Nucleus accumbens (tissue), 56 donors: ENCODE results near the gene DNM1.

Experiments used
- DNase-seq, 56 donors: peaks; one replicate each; lab custom pipeline; 2025; lab: John Stamatoyannopoulos, UW

The DNM1 gene

DNA sequence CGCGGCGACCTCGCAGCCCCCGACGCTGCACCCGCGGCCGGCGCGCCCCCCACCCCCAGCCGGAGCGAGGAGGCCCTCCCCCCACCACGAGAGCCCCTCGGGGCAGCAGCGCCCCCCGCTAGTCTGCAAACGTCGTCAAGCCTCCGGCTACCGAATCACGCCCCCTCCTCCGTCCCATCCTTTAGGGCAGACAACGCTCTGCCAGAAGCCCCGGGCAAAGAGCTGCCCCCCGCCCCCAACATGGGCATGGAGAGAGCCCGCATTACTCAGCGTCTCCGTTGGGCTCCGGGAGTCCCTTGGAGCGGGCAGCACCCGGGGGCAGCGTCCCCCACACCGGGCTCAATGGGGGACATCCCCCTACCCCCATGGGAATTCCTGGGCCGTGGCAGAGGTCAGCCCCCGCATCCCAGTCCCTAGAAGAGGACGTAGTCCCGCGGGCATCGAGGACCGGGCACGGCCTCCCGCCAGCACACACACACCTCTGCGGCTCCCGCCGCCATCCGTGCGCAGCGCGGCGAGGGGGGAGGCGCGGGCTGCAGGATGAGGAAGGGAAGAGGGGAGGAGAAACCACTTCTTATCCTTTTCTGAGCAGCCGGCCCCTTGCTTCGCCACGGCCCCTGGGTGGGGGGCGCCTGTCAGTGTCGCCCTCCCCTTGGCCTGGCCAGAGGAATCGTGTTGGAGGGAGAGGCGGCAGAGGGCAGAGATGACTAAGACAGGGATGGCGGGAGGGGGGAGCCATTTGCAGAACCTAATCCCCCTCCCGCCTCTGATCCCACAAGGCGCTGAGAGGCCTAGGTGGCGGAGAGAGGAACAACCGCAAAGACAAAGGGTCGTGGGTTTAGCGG is 750 bp downstream of the DNM1 start:
- DNase-seq, result peak in 18 of 56 donors; percentile 8 to 65 (median 35)

DNA sequence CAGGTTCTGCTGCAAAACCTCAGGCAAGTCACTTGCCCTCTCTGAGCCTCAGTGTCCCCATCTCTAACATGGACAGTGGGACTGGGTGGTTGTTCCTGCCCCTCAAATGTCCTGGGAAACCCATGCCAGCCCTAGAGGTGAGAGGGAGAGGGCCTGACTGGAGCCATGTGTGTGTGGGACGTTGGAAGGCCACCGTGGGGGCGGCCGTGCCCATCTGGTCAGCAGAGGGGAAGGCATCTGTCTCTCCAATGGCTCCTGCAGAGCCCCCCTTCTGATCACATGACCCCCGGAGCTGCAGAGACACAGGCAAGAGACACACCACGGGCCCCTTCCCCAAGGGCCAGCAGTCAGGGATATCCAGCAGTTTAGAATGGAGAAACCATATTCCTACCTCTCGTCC is 1.7 kb downstream of the DNM1 start:
- DNase-seq, result no peak

DNA sequence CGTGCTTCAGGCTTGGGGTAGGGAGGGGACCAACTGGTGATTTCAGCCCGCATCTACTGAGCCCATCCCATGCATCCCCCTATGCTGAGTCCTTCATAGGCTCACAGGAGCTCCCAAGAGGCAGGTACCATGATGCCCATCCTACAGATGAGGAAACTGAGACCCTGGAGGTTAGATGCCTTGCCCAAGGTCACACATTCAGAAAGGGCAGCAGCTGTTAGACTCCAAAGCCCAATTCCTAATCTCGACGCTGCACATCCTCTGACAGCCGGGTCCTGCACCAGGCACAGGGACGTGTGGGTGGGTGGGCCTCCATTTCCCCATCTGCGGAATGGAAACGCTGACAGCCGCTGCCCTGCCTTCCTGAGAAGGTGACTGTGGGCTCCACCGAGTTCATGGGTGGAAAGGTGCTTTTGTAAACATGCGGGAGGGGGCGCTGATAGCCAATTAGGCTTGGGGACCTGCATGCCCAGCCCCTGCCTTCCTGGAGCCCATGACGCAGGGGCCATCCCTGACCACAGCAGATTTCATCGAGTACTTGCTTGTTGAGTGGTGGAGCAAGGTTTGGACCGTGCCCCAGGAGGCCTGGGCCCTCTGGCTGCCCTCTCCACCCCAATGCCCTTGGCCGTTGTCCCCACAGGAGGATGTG is 2.2 kb downstream of the DNM1 start:
- DNase-seq, result no peak

DNA sequence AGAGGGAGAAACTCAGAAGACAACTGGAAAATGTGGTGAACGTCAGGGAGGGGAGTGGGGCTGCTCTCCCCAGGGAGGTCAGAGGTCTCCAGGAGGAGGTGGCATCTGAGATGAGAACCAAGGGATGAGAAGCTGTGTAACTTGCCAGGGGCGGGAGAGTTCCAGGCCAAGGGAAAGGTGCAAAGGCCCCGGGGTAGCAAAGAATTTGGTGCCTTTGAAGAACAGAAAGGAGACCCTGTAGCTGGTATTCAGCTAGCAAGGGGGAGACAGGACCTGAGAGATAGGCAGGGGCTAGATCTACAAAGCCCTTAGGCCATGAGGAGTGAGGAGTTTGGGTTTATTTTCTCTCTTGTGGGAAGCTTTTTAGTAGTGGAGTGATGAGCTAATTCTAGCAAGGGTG is 3.3 kb downstream of the DNM1 start:
- DNase-seq, result no peak

DNA sequence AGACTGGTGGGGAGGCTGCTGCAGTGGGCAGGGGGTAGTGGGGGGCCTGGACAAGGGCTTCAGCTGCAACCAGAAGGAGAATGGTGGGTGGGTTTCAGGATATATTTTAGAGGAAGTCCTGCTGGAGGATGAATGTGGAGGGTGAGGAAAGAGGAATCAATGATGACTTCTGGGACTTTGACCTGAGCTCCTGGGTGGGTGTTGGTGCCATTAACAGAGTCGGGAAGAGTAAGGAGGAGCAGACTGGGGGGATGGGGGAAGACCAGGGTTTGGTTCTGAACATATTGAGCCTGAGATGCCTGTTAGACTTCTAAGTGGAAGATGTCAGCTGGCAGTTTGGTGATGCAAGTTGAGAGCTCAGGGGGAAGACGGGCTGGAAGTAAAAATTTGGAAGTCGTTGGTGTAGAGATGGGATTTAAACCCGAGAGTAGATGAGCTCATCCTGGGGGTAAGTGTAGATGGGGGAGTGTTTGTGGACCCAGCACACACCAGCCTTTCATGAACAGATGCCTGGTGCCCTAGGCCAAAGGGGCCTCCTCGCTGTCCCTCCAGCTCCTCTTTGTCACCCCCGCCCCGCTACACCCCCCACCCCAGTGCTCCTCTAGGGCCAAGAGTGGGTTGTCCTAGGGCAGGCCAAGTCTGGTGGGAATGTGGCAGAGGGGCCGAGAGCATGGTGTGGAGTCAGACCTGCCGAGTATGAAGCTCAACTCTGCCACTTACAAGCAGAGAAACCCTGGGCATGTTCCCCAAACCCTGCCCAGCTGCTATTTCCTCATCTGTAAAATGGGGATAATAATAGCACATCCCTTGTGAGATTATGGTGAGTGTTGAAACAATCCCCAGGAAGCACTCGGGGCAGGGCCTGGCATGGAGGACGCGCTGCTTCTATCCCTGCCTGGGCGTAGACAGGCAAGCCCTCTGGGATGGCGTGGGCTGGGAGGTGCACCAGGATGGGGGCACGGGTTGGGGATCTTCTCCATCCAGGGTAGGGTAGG is 4.0 kb downstream of the DNM1 start:
- DNase-seq, result no peak

DNA sequence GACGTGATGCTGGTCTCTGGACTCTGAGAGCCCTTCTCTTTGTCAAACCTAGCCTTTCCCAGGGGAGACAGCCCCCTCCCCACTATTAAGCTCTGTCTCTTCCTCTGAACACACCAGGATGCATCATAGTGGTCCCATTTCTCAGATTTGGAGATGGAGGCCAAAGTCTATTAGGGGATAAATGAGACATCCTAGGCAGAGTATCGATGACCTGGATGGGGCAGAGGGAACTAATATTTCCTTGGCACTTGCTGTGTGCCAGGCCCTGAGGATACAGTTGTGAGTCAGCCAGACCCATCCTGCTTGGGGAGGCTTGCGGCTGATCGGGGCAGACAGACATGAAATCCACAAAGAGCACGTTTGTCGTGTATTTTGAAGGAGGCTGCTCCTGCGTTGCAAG is 5.2 kb downstream of the DNM1 start:
- DNase-seq, result no peak

DNA sequence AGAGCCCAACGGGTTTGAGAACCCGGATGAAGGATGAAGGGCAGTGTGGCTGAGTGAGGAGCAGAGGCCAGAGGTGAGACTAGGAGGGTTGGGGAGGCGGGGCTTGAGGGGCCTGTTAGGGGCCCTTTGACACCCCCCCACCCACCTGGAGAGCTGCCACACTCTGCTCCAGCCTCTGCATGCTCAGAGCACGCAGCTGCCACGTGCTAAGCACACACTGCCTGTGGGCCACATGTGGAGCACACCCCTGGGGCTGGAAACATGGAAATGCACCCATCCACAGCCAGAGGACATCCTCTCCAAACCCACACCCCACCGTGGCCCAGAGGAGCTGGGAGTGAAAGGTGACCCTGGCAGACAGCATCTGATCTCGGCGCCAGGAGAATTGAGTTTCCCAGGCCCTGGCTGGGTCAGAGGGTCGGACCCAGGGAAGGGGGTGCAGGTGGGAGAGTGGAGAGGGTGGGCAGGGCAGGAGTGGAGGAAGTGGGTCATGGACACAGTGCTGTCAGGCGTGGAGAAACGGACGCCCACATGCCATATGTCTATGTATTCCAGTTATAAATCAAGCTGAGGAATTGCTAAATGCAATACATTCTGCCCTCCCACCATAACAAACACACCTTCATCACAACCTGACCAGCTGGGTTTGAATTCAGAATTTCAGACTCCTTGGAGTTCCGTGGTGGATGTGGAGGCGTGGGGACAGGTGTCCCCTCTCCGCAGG is 5.9 kb downstream of the DNM1 start:
- no peak for DNase-seq

DNA sequence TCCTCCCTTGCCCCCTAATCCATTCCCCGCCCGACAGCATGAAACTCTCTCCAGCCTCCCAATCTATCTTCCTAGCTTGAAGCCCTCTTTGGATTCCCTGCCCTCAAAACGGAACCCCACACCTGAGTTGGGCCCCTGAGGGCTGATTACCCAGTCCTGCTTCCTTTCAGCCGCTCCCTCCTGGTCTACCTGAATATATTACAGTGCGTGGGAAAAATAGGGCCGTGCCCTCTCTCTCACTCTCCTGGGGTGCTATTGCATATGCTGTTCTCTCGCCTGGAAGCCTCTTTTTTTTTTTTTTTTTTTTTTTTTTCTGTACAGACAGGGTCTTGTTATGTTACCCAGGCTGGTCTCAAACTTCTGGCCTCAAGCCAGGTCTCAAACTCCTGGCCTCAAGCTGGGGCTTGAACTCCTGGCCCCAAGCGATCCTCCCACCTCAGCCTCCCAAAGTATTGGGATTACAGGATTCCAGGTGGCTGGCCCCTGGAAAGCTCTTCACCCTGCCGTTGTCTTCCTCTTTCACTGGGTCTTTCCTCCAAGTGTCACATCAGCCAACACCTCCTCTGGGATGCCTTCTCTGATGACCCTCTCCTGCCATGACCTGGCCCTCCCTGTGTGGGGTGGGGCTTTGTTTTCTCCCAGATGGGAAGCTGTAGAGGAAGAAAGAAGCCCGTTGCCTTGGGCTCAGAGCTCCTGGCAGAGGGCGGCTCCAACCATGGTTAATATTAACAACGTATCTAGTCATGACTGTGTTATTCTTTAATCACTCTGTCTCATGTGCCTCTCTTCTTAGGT is 8.2 kb downstream of the DNM1 start:
- DNase-seq, result no peak

DNA sequence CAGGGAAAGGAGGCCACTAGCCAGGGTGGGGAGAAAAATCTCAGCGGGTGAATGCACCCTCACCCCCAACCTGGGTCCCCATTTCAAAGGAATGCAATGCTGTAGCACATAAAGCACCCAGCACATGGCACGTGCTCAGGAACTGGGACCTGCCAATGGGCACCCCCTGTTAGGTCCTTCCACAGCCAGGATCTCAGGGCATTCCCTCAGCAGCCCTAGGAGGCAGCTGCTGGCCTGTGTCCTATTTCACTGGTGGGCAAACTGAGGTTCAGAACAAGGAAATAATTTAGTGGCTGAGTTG is 8.8 kb downstream of the DNM1 start:
- no peak for DNase-seq

DNA sequence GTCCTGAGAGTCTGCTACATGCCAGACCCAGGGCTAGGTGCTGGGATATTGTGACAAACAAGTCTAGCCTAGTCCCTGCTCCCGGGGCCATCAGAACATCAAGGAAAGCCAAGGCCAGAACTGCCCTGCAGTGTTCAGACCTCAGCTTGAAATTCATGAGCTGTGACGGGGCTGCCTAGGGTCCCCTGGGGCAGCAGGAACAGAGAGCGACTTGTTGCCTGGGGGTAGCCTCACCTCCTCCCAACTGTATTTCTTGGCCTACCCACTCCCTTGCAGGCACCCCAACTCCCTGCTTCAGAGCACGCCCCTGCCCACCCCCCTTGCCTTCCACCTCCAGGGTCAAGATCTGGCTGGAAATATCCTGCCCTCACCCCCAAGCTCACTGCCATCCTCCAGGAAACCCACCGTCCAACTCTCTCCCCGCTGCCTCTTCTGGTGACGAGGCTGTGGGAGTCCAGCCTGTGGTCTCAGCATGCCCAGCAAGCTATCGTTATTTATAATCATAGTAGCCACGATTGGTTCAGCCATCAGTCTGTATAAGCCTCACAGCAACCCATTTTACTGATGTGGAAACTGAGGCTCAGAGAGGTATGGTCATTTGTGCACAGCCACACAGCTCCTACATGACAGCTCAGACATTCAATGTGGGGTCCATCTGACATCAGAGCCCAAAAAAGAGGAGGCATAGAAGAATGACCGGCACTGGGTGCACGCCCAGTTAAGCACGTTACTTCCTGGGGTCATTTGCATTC is 10.7 kb downstream of the DNM1 start:
- DNase-seq, result no peak

DNA sequence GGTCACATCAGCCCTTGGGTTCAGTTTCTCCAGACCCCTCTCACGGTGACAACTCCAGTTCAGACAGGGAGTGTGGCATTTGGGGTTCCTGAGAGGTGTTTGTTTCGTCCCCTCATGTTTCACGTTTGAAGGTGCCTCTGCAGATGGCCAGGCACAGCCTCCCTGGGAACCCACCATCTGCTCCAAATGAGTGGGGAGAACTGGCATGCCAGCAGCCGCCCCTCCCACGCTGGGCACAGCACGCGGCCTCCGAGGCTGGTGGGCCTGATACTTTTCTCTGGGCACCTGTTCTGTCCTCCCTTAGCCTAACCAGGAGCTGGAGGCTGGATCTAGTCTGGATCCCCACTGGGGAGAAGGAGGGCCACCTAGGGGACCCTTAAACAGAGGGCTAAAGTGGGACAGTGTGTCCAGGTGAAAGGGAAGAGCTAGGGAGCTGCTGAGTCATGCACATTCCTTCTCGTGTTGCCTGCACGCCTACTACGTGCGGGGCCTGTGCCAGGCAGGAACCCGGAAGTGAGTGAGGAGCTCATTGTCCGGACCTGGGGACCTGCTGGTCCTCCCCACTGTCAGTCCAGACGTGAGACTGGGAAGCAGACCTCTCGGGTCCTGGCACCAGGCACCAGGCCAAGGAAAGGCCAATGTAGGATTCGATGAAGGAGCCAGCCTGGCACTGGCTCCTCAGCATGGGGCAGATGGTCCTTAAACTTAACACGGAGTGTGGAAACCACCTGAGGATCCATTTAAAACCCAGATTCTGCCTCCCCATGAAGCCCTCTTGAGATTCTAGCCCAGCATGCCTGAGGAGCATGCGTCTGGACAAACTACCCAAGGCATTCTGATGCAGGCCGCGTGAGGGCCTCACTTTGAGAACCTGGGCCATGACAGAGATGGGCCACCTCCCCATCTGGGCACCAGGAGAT is 11.7 kb downstream of the DNM1 start:
- DNase-seq, result no peak

DNA sequence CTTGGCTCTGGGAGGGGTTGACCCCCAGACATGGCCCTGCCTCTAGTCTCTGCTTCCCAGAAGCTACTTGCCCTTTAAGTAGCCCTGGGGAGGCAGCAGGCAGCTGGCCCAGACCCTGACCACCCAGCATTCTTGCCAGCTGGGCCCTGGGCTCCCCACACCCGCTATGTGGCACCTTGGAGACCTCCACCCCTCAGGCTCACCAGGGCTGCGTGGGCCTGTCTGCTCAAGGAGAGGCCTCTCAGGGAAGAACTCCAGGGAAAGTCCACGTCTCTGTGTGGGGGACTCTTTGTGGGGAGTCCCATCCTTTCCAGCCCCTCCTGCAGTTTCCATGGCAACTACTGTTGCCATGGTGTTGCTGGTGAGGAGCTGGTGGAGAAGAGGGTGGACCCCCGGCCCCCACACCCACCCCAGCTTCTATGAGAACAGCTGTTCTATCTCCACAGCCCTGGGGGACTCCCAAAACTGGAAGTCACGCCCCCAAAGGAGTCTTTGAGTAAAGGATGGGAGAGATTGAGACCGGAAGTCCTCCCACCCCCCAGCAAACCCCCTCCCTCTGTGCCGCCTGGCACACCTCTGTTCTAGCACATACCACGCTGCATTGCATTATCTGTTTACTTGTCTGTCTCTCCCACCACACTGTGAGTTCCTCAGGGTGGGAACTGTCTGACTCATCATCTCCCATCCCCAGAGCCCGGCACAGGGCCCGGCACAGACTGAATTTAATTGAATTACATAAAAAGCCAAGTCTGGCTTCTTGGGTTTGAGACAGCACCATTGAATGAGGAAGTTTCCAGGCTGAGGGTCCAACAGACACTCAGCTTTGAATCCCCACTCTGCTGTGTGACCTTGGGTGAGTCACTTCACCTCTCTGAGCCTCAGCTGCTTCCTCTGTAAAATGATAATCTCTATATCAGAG is 12.6 kb downstream of the DNM1 start:
- DNase-seq, result peak in 33 of 56 donors; percentile 19 to 86 (median 52)

DNA sequence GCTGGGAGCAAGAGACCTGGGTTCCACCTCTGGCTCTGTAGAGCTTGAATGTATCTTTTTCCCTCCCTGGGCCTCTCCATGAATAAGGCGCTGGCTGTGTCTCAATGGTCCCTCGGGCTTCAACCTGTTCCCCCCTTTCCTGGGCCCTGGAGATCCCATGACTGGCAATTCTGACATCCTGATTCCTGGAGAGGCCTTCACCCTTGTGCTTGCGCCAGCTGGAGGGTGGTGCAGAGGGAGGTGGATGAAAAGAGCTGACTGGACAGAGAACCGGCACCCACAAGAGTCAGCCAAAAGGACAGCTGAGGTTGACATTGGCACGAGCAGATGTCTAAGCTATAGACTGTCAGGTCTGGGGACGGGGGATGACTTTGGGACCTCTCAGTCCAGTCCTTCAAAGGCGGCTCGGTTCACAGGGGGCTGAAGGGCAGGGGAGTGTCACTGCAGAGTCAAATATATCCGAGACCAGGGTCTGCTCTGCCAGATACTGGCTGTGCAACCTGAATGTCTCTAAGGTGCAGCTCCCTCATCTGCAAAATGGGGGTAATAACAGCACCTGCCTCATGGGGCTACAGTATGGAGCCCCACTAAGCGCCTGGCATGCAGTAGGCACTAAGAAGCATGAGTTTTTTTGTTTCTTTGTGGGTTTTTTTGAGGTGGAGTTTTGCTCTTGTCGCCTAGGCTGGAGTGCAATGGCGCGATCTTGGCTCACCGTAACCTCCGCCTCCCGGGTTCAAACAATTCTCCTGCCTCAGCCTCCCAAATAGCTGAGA is 13.8 kb downstream of the DNM1 start:
- no peak for DNase-seq

DNA sequence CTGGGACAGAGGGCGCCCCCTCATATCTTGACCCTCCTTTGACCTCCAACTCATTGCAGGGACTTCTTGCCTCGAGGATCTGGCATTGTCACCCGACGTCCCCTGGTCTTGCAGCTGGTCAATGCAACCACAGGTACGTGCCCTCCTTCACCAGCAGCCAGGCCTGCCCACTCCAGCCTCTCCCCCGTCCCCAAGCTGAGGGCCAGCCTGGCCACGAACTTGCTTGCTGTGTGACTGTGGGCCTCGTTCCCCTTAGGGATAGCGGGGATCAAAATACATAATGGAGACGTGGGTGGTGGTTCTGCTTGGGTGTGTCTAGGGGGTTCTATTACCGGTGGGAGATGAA is 15.0 kb downstream of the DNM1 start:
- no peak for DNase-seq

DNA sequence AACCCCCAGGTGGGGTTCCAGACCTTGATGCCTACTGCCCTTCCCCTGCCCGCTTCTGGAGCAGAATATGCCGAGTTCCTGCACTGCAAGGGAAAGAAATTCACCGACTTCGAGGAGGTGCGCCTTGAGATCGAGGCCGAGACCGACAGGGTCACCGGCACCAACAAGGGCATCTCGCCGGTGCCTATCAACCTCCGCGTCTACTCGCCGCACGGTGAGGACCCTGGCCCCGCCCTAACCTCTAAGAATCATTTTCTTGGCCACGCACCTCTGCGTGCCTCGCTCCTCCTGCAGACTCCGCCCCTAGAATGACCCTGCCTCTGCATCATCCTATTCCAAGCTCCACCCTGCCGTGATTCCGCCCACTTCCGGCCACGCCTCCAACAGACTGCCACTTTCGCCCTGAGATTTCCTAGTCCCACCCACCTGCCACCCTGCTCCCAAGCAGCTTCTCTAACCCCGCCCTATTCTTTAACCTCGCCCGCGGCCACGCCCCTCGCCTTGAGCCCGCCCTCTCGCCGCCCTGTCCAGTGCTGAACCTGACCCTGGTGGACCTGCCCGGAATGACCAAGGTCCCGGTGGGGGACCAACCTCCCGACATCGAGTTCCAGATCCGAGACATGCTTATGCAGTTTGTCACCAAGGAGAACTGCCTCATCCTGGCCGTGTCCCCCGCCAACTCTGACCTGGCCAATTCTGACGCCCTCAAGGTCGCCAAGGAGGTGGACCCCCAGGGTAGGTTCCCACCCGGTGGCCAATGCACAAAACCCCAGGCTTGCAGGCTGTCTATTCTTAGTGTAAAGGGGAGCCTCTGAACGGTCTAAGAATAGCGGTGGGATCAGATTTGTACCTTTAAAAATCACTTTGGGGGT is 15.6 kb downstream of the DNM1 start:
- DNase-seq, result peak; percentile 21 to 90 (median 70)
